ENCODE measurements around the gene CST8.

The CST8 gene

GRCh38 chr20:23526850-23527249 lies 35.9 kb downstream of the CST8 start:
- Histone ChIP-seq H3K27me3 (ENCODE audit: low read depth, low read length) (no peaks in the 10 kb centered on the region), H3K36me3 (ENCODE audit: control insufficient read depth in 1 of 2, insufficient read depth in 2 of 2, low read length in 2 of 2) (no peaks in the 10 kb centered on the region), H3K9me3 (ENCODE audit: control insufficient read depth in 1 of 2, low read length in 2 of 2) (peaks cover 4 to 7% of the 10 kb centered on the region in 2 donors), H3K4me3 (ENCODE audit: low read depth in 1 of 2, low read length in 2 of 2) (no peak overlapping the region), H3K27ac (ENCODE audit: low read length) (no peak overlapping the region), H3K4me1 (ENCODE audit: control insufficient read depth in 1 of 2, insufficient read depth in 2 of 2, low read length in 2 of 2) (no peaks in the 10 kb centered on the region)

- peaks cover 4 to 7% of the 10 kb centered on the region in 2 donors for H3K9me3 ChIP-seq (ENCODE audit: control insufficient read depth in 1 of 2, low read length in 2 of 2)
- H3K4me3 ChIP-seq (ENCODE audit: low read depth in 1 of 2, low read length in 2 of 2), result no peak overlapping the region
- no peak overlapping the region for H3K27ac ChIP-seq (ENCODE audit: low read length)
Measured at GRCh38 chr20:23528867-23529431, 38.0 kb downstream of the CST8 start.

GRCh38 chr20:23530937-23531567 lies 40.1 kb downstream of the CST8 start:
- no peaks in the 10 kb centered on the region for H3K36me3 ChIP-seq (ENCODE audit: control insufficient read depth in 1 of 2, insufficient read depth in 2 of 2, low read length in 2 of 2)
- no peaks in the 10 kb centered on the region for H3K4me1 ChIP-seq (ENCODE audit: control insufficient read depth in 1 of 2, insufficient read depth in 2 of 2, low read length in 2 of 2)
- H3K4me3 ChIP-seq (ENCODE audit: low read depth in 1 of 2, low read length in 2 of 2), result no peak overlapping the region
- H3K27me3 ChIP-seq (ENCODE audit: low read depth, low read length), result no peaks in the 10 kb centered on the region
- peaks cover 4 to 7% of the 10 kb centered on the region in 2 donors for H3K9me3 ChIP-seq (ENCODE audit: control insufficient read depth in 1 of 2, low read length in 2 of 2)
- H3K27ac ChIP-seq (ENCODE audit: low read length), result no peak overlapping the region

More at GRCh38 chr20:23528867-23529431, 38.0 kb downstream of the CST8 start:
- no peaks in the 10 kb centered on the region for H3K4me1 ChIP-seq (ENCODE audit: control insufficient read depth in 1 of 2, insufficient read depth in 2 of 2, low read length in 2 of 2)
- H3K27me3 ChIP-seq (ENCODE audit: low read depth, low read length), result no peaks in the 10 kb centered on the region
- no peaks in the 10 kb centered on the region for H3K36me3 ChIP-seq (ENCODE audit: control insufficient read depth in 1 of 2, insufficient read depth in 2 of 2, low read length in 2 of 2)

GRCh38 chr20:23532533-23532932 lies 41.6 kb downstream of the CST8 start:
- Histone ChIP-seq H3K4me3 (ENCODE audit: low read depth in 1 of 2, low read length in 2 of 2) (no peak overlapping the region), H3K36me3 (ENCODE audit: control insufficient read depth in 1 of 2, insufficient read depth in 2 of 2, low read length in 2 of 2) (no peaks in the 10 kb centered on the region), H3K27ac (ENCODE audit: low read length) (no peak overlapping the region), H3K27me3 (ENCODE audit: low read depth, low read length) (no peaks in the 10 kb centered on the region), H3K9me3 (ENCODE audit: control insufficient read depth in 1 of 2, low read length in 2 of 2) (peaks cover 4 to 7% of the 10 kb centered on the region in 2 donors), H3K4me1 (ENCODE audit: control insufficient read depth in 1 of 2, insufficient read depth in 2 of 2, low read length in 2 of 2) (no peaks in the 10 kb centered on the region)

GRCh38 chr20:23533161-23533560 lies 42.2 kb downstream of the CST8 start:
- H3K9me3 ChIP-seq (ENCODE audit: control insufficient read depth in 1 of 2, low read length in 2 of 2), result peaks cover under 1 to 7% of the 10 kb centered on the region in 2 donors
- no peak overlapping the region for H3K27ac ChIP-seq (ENCODE audit: low read length)
- H3K4me1 ChIP-seq (ENCODE audit: control insufficient read depth in 1 of 2, insufficient read depth in 2 of 2, low read length in 2 of 2), result no peaks in the 10 kb centered on the region
- H3K4me3 ChIP-seq (ENCODE audit: low read depth in 1 of 2, low read length in 2 of 2), result no peak overlapping the region
- H3K36me3 ChIP-seq (ENCODE audit: control insufficient read depth in 1 of 2, insufficient read depth in 2 of 2, low read length in 2 of 2), result no peaks in the 10 kb centered on the region
- no peaks in the 10 kb centered on the region for H3K27me3 ChIP-seq (ENCODE audit: low read depth, low read length)

- no peaks in the 10 kb centered on the region for H3K27me3 ChIP-seq (ENCODE audit: low read depth, low read length)
- no peaks in the 10 kb centered on the region for H3K4me1 ChIP-seq (ENCODE audit: control insufficient read depth in 1 of 2, insufficient read depth in 2 of 2, low read length in 2 of 2)
- no peaks in the 10 kb centered on the region for H3K9me3 ChIP-seq (ENCODE audit: control insufficient read depth in 1 of 2, low read length in 2 of 2)
- H3K4me3 ChIP-seq (ENCODE audit: low read depth in 1 of 2, low read length in 2 of 2), result no peak overlapping the region
- no peak overlapping the region for H3K27ac ChIP-seq (ENCODE audit: low read length)
- H3K36me3 ChIP-seq (ENCODE audit: control insufficient read depth in 1 of 2, insufficient read depth in 2 of 2, low read length in 2 of 2), result no peaks in the 10 kb centered on the region
Measured at GRCh38 chr20:23534801-23535593, 44.1 kb downstream of the CST8 start.

GRCh38 chr20:23536328-23536974 lies 45.5 kb downstream of the CST8 start:
- Histone ChIP-seq H3K27ac (ENCODE audit: low read length) (no peak overlapping the region), H3K27me3 (ENCODE audit: low read depth, low read length) (no peaks in the 10 kb centered on the region), H3K4me3 (ENCODE audit: low read depth in 1 of 2, low read length in 2 of 2) (no peak overlapping the region), H3K36me3 (ENCODE audit: control insufficient read depth in 1 of 2, insufficient read depth in 2 of 2, low read length in 2 of 2) (no peaks in the 10 kb centered on the region), H3K9me3 (ENCODE audit: control insufficient read depth in 1 of 2, low read length in 2 of 2) (no peaks in the 10 kb centered on the region), H3K4me1 (ENCODE audit: control insufficient read depth in 1 of 2, insufficient read depth in 2 of 2, low read length in 2 of 2) (no peaks in the 10 kb centered on the region)

- Histone ChIP-seq H3K27ac (ENCODE audit: low read length) (no peak overlapping the region), H3K9me3 (ENCODE audit: control insufficient read depth in 1 of 2, low read length in 2 of 2) (no peaks in the 10 kb centered on the region), H3K4me1 (ENCODE audit: control insufficient read depth in 1 of 2, insufficient read depth in 2 of 2, low read length in 2 of 2) (no peaks in the 10 kb centered on the region), H3K36me3 (ENCODE audit: control insufficient read depth in 1 of 2, insufficient read depth in 2 of 2, low read length in 2 of 2) (no peaks in the 10 kb centered on the region), H3K4me3 (ENCODE audit: low read depth in 1 of 2, low read length in 2 of 2) (no peak overlapping the region), H3K27me3 (ENCODE audit: low read depth, low read length) (no peaks in the 10 kb centered on the region)
Measured at GRCh38 chr20:23537030-23537429, 46.1 kb downstream of the CST8 start.

GRCh38 chr20:23540624-23541023 lies 49.7 kb downstream of the CST8 start:
- no peaks in the 10 kb centered on the region for H3K9me3 ChIP-seq (ENCODE audit: control insufficient read depth in 1 of 2, low read length in 2 of 2)
- H3K4me1 ChIP-seq (ENCODE audit: control insufficient read depth in 1 of 2, insufficient read depth in 2 of 2, low read length in 2 of 2), result no peaks in the 10 kb centered on the region
- no peak overlapping the region for H3K27ac ChIP-seq (ENCODE audit: low read length)
- no peaks in the 10 kb centered on the region for H3K27me3 ChIP-seq (ENCODE audit: low read depth, low read length)
- no peaks in the 10 kb centered on the region for H3K36me3 ChIP-seq (ENCODE audit: control insufficient read depth in 1 of 2, insufficient read depth in 2 of 2, low read length in 2 of 2)
- no peak overlapping the region for H3K4me3 ChIP-seq (ENCODE audit: low read depth in 1 of 2, low read length in 2 of 2)

GRCh38 chr20:23541330-23541729 lies 50.4 kb downstream of the CST8 start:
- H3K36me3 ChIP-seq (ENCODE audit: control insufficient read depth in 1 of 2, insufficient read depth in 2 of 2, low read length in 2 of 2), result no peaks in the 10 kb centered on the region
- H3K4me1 ChIP-seq (ENCODE audit: control insufficient read depth in 1 of 2, insufficient read depth in 2 of 2, low read length in 2 of 2), result no peaks in the 10 kb centered on the region
- H3K4me3 ChIP-seq (ENCODE audit: low read depth in 1 of 2, low read length in 2 of 2), result no peak overlapping the region

GRCh38 chr20:23541776-23542175 lies 50.9 kb downstream of the CST8 start:
- Histone ChIP-seq H3K9me3 (ENCODE audit: control insufficient read depth in 1 of 2, low read length in 2 of 2) (no peaks in the 10 kb centered on the region), H3K4me3 (ENCODE audit: low read depth in 1 of 2, low read length in 2 of 2) (no peak overlapping the region), H3K4me1 (ENCODE audit: control insufficient read depth in 1 of 2, insufficient read depth in 2 of 2, low read length in 2 of 2) (no peaks in the 10 kb centered on the region), H3K27me3 (ENCODE audit: low read depth, low read length) (no peaks in the 10 kb centered on the region), H3K36me3 (ENCODE audit: control insufficient read depth in 1 of 2, insufficient read depth in 2 of 2, low read length in 2 of 2) (no peaks in the 10 kb centered on the region), H3K27ac (ENCODE audit: low read length) (no peak overlapping the region)

More at GRCh38 chr20:23541330-23541729, 50.4 kb downstream of the CST8 start:
- no peak overlapping the region for H3K27ac ChIP-seq (ENCODE audit: low read length)
- no peaks in the 10 kb centered on the region for H3K27me3 ChIP-seq (ENCODE audit: low read depth, low read length)
- no peaks in the 10 kb centered on the region for H3K9me3 ChIP-seq (ENCODE audit: control insufficient read depth in 1 of 2, low read length in 2 of 2)
